22Rv1 (cell line): ENCODE measurements around the gene RPS18.
"Not testable (repeated sequence)": the region's sequence is repeated elsewhere in the genome, so short reads cannot be mapped to it uniquely, and the experiment has no call there.

ENCODE experiments used
- H3K27ac ChIP-seq: fragments of 450-650 bp; 2 replicates; pipeline ENCODE4 v1.5.1; 2017
- ZFX ChIP-seq: fragments of 450-650 bp; IDR thresholded peaks from 2 replicates; pipeline ENCODE4 v1.6.1; 2017; ENCODE audit warnings: antibody characterized with exemption, borderline replicate concordance
- TF ChIP-seq, protein P1 (sequence below): fragments of 450-650 bp; IDR thresholded peaks from 2 replicates; pipeline ENCODE4 v1.5.1; 2017; ENCODE audit warnings: mild to moderate bottlenecking

Gene RPS18

DNA sequence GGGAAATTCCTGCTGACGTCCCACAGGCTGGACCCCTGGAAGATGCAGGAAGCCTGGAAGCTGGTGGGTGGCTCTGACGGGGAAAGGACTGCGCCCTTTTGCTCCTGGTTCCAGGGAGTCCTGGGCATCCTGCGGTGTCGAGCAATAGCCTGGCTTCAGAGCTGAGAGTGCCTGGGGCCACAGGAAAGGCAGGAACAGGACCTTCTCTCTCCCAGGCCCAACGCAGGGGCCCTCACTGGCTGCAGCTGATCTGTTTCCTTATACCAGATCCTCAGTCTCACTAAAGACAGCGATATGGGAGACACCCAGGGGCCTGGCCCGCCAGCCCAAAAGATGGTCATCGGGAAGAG is 6.5 kb downstream of the RPS18 start:
- TF ChIP-seq, protein P1, sequence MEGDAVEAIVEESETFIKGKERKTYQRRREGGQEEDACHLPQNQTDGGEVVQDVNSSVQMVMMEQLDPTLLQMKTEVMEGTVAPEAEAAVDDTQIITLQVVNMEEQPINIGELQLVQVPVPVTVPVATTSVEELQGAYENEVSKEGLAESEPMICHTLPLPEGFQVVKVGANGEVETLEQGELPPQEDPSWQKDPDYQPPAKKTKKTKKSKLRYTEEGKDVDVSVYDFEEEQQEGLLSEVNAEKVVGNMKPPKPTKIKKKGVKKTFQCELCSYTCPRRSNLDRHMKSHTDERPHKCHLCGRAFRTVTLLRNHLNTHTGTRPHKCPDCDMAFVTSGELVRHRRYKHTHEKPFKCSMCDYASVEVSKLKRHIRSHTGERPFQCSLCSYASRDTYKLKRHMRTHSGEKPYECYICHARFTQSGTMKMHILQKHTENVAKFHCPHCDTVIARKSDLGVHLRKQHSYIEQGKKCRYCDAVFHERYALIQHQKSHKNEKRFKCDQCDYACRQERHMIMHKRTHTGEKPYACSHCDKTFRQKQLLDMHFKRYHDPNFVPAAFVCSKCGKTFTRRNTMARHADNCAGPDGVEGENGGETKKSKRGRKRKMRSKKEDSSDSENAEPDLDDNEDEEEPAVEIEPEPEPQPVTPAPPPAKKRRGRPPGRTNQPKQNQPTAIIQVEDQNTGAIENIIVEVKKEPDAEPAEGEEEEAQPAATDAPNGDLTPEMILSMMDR, result no peak
- TF ChIP-seq ZFX, result no peak
- peak overlapping the region; percentile 93 for H3K27ac ChIP-seq

DNA sequence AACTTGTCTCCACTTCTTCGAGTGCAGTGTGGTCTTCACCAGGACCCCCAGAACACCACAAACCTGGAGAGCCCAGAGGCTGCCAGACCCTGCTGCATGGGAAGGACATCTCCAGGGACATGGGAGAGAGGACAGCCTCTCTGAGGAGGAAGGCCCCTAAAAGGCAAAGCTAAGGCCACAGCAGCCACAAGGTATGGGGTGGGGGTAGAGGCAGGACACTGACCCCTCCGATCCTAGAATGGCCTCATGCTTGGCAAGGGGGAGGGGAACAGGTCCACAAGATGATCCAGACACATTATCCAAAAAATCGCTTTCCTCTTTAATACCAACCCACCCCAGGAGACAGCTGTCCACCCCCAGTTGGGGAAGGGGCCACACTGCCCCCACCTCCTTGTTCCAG is 6.9 kb downstream of the RPS18 start:
- TF ChIP-seq, protein P1, result no peak
- TF ChIP-seq ZFX, result no peak
- H3K27ac ChIP-seq, result peak overlapping the region; percentile 93

DNA sequence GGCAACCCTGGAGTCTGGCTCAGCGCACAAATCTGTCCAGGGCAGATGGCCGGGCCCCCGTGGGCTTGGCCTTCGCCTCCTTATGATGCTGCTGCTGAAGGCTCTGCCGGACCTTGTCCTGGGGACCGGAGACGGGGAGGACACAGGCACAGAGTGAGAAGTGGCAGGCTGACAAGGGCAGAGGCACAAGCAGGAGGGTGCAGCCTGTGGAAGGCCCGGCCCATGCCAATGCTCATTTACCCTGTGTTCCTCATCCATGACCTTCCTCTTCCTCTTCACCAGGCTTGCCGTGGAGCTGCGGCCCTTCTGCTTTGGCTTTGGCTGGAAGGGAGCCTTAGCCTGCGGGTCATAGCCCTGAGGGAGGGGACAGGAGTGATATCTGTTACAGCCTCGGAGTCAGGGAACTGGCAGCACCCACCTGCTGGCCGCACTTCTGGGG is 7.4 kb downstream of the RPS18 start:
- TF ChIP-seq ZFX, result no peak
- TF ChIP-seq, protein P1, result no peak
- 0 out of 2 replicates have a peak overlapping the region, but pooled peaks have one; percentile 93 for H3K27ac ChIP-seq

DNA sequence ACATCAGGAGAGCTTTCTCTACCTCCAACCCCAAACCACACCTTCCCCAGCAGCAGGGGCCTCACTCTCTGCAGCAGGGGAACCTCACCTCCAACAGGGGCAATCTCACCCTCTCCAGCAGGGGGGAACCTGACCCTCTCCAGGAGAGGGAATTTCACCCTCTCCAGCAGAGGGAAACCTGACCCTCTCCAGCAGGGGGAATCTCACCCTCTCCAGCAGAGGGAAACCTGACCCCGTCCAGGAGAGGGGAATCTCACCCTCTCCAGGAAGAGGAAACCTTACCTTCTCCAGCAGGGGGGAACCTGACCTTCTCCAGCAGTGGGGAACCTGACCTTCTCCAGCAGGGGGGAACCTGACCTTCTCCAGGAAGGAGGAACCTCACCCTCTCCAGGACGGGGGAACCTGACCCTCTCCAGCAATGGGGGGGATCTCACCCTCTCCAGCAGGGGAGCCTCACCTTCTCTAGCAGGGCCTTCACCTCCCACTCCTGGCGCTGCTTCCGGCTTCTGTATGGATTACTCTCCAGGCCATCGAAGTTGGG is 8.2 kb downstream of the RPS18 start:
- TF ChIP-seq, protein P1, result peak; percentile 38
- no peak for TF ChIP-seq ZFX
- H3K27ac ChIP-seq, result no peak overlapping the region

DNA sequence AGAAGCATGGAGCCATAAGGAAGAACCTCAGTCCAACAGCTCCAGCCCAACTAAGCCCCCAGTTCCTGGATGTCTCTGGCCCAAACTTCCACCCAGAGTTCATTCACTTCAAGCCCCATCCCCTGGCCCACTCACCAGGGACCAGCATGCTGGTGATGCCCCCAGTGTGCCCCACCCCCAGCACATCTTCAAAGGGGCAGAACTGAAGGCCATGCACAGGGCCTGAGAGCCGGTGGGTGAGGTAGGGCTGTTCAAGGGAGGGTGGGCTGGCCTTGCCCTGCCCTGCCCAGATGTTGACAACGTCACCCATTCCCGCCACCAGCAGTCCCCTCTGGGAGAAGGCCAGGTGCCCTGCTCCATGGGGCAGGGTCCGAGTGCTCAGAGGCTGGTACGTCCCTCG is 8.7 kb downstream of the RPS18 start:
- no peak for TF ChIP-seq ZFX
- TF ChIP-seq, protein P1, result no peak
- H3K27ac ChIP-seq, result no peak overlapping the region

DNA sequence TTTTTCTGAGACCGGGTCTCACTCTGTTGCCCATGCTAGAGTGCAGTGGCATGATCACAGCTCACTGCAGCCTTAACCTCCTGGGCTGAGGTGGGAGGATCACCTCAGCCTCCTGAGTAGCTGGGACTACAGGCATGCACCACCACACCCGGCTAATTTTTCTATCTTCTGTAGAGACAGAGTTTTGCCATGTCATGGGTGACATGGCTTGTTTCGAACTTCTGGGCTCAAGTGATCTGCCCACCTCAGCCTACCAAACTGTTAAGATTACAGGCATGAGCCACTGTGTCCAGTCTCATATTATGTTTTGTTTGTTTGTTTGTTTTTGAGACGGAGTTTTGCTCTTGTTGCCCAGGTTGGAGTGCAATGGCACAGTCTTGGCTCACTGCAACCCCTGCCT is 13.3 kb downstream of the RPS18 start:
- H3K27ac ChIP-seq, result not testable (repeated sequence)

DNA sequence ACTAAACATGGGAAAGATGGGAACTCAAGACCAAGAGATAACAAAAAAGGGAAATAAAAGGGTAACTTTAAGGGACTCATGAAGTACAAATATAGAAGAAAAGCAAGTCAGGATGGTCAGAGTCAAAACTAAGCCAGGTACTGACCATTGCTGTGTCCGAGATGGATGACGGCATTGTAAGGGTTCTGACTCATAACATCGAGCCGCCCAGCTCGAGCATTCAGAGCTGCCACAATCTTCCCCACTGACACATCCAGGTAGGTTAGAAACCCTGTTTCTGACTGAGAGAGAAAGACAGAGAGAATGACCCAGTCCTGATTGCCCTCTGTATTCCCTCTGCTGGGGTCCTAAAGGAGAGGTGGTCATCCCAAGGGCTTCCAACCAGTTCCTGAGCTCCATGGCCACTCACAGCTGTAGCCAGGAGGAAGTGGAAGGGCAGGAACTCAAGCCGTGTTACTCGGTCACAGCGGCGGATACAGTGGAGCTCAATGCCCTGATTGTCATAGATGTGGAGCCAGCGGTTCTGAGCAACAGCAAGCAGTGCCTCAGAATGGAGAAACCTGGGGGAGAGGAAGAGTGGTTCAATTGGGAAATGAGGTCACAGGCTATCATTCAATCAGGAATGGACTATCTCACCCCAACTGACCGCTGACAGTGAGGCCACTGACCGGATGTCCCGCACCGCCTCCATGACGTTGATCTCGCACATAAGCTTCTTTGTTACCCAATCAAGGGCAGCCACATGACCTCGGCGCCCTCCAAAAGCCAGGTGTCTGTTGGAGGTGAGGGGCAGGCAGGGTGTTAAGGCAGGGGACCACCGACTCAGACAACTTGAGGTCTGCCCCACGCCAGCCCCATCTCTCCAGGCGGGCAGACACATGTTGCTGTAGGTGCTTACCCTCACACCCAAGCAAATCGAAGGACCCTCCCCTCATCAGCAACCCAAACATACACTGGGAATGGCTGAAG is 15.4 kb downstream of the RPS18 start:
- no peak overlapping the region for H3K27ac ChIP-seq
- no peak for TF ChIP-seq ZFX
- TF ChIP-seq, protein P1, result no peak
